Activated CD8-positive, alpha-beta memory T cell treated with anti-CD3 and anti-CD28 coated beads, Interleukin-2, amount 50 U/mL, for 24 hours (primary cell): Measurements from ENCODE around the gene CPN1.
"Not testable (repeated sequence)": the region's sequence is repeated elsewhere in the genome, so short reads cannot be mapped to it uniquely, and the experiment has no call there.

Source experiments
- DNase-seq: peaks from one replicate; pipeline ENCODE4 v3.0.0-alpha.2; 2020; ENCODE audit errors: extremely low read depth

Gene CPN1

GRCh38 chr10:100081075-100082001, at the start of gene CPN1:
Gene CPN1, minus strand, starts transcription at chr10:100081869. Its CDS starts 244 bp downstream, at chr10:100081625.
- no peak for DNase-seq

DNA sequence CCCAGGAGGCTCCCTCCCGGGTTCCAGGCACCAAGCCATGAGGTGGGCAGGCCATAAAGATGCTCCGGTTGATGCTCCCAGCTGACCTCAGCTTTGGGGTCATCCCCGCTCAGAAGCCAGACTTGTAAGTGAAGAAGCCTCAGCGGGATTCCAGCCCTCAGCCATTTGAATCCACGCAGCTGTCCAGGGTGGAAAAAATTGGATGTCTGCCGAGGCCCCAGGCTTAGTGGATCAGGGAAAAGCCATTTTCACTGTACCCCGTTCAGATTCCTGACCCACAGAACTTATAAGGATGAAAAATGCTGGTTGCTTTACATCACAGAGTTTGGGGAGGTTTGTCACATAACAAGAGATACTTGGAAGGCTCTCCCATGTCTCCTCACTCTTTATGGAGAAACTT, 49.2 kb upstream of the CPN1 start:
- no peak for DNase-seq

- no peak for DNase-seq
These were observed 47.8 kb upstream of the CPN1 start for GRCh38 chr10:100129424-100129823.

DNA sequence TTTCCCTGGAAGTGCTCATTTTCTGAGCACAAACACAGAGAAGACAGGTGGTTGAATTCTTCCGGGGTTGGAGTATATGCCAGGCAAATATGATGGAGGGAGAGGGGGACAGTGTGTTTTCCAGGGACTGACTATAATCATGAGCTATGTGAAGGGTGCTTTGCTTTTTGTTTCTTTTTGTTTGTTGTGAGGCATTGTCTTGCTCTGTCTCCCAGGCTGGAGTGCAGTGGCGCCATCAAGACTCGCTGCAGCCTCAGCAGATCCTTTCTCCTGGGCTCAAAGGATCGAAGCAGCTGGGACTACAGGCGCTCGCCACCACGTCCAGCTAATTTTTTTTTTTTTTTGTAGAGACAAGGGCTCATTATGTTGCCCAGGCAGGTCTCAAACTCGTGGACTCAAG, 47.3 kb upstream of the CPN1 start:
- DNase-seq = no peak

GRCh38 chr10:100125335-100125734, 43.7 kb upstream of the CPN1 start:
- not testable (repeated sequence) for DNase-seq

DNA sequence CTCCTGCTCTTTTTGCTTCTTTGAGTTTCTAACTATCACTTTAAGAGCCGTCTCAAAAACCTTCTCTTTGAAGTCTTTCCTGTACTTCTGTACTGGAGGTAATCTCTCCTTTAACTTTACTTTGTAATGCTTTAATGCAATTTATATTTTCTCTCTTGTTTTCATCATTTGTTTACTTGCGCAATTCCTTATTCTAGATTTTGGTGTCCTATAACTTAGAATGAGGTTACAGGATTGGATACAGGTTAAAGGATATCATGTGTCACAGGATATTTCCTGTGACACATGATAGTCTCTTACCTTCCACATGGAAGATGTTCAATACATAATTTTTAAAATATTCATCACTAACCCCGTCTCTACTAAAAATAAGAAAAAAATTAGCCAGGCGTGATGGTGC, 42.4 kb upstream of the CPN1 start:
- DNase-seq = no peak

DNA sequence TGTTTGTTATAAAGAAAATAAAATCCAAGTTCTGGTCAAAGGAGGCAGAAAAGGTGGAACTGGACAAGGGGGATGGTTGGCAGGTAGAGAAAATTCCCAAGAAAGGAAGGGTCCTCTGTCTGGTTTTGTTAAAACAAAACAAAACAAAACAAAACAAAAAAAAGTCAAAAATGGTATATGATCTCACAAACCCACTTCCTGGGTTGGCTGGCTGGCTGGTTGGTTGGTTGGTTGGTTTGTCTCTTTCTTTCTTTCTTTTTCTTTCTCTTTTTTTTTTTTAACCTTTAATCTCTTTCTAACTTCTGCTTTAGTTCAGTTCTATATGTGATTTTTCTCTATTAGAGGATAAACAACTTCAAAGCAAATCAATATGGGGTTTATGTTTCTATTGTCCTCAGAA, 41.1 kb upstream of the CPN1 start:
- no peak for DNase-seq

GRCh38 chr10:100120550-100120949, 38.9 kb upstream of the CPN1 start:
- no peak for DNase-seq

- no peak for DNase-seq
These were observed 38.1 kb upstream of the CPN1 start for GRCh38 chr10:100119726-100120125.

- DNase-seq = no peak
These were observed 33.5 kb upstream of the CPN1 start for GRCh38 chr10:100114976-100115770.

DNA sequence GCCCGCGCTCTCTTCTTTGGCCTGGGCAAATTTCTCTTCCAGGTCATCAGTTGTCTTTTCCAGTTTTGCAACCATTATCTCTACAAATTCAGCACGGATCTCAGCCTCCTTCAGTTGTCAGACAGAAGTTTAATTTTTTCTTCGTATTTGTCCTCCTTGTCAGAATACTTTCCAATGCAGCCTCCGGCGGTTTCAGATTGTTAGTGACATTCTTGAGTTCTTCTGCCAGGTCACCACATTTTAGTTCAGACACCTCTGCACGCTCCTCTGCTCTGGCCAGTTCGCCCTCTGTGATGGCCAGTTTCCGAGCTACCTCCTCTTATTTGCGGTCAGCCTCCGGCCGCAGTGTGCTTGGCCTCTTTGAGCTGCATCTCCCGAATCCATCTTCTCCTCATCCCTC, 32.8 kb upstream of the CPN1 start:
- DNase-seq = no peak

DNA sequence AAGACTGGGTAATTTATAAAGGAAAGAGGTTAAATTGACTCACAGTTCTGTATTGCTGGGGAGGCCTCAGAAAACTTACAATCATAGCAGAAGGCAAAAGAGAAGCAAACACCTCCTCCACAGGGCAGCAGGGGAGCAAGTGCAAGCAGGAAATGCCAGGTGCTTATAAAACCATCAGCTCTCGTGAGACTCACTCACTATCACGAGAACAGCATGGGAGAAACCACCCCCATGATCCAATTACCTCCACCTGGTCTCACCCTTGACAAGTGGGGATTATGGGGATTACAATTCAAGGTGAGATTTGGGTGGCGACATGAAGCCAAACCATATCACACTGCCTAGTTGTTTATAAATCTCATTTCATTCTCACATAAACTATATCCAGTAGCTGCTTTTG, 28.0 kb upstream of the CPN1 start:
- no peak for DNase-seq

DNA sequence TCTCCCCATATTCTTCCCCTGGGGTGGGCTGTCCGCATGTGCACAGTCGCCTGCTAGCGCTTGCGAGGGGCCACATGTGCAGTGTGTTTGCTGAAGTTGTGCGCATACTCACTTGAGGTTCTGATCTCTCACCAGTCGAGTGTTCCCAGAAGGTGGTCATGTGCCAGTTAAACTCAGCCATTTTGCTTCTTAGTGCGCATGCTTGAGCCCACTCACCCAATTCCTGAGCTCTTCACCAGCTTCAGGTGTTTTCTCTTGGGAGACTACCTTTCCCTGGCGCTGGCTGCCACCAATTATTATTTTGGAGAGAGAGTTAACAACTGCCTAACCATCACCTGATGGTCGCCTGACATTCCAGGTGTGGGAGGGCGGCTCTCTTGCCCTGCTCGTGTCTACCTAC, 25.2 kb upstream of the CPN1 start:
- no peak for DNase-seq

DNA sequence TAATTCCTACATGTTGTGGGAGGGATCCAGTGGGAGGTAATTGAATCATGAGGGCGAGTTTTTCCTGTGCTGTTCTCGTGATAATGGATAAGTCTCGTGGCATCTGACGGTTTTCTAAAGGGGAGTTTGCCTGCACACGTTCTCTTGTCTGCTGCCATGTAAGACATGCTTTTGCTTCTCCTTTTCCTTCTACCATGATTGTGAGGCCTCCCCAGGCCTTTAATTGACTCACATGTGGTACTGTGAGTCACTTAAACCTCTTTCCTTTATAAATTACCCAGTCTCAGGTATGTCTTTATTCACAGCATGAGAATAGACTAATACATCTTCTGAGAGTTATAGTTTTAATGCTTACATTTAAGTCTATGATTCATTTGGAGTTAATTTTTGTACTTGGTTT, 22.6 kb upstream of the CPN1 start:
- no peak for DNase-seq

DNA sequence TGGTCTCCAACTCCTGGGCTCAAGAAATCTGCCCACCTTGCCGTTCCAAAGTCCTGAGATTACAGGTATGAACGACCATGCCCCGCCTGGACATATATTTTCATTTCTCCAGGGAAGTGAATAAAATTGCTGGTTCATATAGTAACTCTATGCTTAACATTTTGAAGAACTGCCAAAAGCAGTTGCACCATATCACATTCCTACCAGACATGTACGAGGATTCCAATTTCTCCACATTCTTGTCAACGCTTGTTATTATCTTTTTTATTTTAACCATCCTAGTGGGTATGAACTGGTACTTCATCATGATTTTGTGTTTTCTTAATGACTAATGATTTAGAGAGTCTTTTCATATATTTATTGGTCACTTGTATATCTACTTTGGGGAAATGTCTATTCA, 21.9 kb upstream of the CPN1 start:
- no peak for DNase-seq

DNA sequence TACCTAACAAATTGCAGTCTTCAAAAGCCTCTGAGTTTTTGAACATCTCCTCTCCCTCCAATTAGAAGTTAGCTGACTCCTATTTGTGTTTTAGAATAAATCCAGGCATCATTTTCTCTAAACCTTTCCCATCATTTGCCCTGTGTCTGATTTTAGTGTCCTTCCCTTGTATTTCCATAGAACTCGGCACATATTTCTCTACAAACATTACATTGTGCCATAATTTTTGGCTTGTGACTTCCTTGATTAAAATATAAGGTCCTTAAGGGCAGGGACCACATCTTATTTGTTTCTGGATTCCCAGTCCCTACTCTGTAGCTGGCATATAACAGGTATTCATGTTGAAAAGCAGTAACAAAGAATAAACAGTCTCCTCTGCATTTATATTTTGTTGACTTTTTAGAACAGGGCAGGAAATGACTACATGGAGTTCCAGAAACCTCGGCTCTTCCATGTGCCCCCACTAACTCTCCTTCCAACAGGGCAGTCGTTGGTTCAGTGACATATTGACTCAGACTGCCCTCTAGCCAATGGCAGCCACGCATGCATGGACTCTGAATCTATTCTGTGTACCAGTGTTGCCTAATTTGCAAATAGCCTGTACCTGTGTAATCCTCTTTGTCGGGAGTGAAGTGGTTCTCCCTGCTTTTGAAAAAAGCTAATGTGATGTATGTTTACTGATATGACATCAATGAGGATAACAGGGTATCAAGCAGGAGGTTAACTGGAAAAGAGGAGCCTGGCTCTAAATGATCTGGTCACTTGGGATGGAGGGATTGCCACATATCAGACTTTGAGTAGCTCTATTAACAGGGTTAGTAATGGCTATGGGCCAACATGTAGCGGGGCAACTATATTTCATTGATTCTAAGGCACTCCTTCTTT, 19.8 kb upstream of the CPN1 start:
- no peak for DNase-seq

GRCh38 chr10:100100651-100101184, 19.0 kb upstream of the CPN1 start:
- no peak for DNase-seq

DNA sequence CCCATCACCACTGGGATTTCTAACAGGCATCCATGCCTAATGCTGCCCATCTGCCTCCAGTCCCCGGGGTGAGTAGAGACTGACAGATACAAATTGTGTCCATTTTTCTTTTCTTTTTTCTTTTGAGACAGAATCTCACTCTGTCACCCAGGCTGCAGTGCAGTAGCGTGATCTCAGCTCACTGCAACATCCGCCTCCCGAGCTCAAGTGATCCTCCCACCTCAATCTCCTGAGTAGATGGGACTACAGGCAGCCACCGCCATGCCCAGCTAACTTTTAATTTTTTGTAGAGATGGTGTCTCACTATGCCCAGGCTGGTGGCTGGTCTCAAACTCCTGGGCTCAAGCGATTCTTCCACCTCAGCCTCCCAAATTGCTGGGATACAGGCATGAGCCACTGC, 7.6 kb upstream of the CPN1 start:
- DNase-seq = no peak

DNA sequence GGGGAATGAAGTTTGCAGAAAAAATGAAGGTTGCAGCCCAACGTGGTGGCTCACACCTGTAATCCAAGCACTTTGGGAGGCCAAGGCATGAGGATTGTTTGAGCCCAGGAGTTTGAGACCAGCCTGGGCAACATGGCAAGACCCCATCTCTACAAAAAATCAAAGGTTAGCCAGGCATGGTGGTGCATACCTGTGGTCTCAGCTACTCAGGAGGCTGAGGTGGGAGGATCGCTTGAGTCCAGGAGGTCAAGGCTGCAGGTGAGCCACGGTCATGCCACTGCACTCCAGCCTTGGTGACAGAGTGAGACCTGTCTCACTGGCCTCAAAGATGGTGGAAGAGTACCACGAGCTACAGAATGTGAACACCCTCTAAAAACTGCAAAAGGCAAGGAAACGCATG, 5.0 kb upstream of the CPN1 start:
- DNase-seq = not testable (repeated sequence)

DNA sequence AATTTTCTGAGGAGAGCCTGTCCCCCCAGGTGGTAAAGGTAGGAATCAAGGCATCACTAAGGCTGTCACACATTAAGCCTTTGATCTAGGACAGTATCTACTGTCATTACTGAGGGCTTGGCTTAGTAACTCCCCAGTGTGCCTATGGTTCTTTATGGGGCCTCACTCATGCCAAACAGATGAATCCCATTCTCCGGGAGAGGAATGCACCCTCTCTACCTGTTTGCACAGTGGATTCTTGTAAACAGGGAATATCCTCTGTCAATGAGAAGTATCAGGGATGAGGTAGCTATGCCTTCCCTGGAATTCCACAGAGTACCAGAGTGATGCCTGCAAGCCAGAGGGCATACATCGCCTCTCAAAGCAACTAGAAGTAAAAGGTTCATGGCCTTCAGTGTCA, 3.9 kb upstream of the CPN1 start:
- no peak for DNase-seq

- no peak for DNase-seq
These were observed 2.0 kb upstream of the CPN1 start for GRCh38 chr10:100083623-100084022.

DNA sequence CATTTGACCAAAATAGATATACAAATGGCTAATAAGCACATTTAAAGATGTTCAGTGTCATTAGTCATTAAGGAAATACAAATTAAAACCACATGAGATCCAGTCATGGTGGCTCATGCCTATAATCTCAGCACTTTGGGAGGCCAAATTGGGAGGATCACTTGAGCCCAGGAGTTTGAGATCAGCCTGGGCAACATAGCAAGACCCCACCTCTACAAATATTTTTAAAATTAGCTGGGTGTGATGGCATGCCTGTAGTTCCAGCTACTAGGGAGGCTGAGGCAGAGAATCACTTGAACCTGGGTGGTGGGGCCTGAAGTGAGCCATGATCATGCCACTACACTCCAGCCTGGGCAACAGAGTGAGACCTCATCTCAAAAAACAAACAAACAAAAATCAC, 607 bp upstream of the CPN1 start:
- not testable (repeated sequence) for DNase-seq
